Stimulated activated CD4-positive, alpha-beta T cell treated with anti-CD3 and anti-CD28 coated beads, Interleukin-2, amount 100 ng/mL, for 24 hours (primary cell): ENCODE measurements around the gene PTPN14.
A peak's percentile ranks its signal among the peaks of the same experiment; 100 is the strongest.

Experiments
- DNase-seq, 2 donors: peaks; one replicate each; pipeline ENCODE4 v3.0.0-alpha.2; 2020

PTPN14 gene

DNA sequence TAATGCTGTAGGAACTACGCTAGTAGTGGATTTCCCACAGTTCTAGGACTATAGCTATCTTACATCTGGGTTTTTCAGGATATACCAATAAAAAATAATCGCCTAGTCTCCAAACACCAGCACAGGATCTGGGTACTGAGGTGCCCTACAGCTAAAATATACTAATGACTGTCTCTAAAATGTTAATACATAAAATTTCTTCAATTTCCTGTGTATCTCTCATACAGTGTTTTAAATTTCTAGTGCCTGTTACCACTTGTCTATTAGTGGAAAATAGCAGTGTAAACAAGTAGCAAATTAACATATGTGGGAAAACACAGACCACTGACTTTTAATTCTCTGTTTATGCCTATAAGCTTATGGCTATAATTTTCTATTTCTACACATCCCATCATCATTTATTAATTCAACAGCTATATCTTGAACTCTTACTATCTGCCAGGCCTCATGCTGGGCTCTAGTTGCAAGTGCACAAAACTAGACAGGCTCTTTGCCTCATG lies 16.1 kb upstream of the PTPN14 start:
- DNase-seq, result no peak

DNA sequence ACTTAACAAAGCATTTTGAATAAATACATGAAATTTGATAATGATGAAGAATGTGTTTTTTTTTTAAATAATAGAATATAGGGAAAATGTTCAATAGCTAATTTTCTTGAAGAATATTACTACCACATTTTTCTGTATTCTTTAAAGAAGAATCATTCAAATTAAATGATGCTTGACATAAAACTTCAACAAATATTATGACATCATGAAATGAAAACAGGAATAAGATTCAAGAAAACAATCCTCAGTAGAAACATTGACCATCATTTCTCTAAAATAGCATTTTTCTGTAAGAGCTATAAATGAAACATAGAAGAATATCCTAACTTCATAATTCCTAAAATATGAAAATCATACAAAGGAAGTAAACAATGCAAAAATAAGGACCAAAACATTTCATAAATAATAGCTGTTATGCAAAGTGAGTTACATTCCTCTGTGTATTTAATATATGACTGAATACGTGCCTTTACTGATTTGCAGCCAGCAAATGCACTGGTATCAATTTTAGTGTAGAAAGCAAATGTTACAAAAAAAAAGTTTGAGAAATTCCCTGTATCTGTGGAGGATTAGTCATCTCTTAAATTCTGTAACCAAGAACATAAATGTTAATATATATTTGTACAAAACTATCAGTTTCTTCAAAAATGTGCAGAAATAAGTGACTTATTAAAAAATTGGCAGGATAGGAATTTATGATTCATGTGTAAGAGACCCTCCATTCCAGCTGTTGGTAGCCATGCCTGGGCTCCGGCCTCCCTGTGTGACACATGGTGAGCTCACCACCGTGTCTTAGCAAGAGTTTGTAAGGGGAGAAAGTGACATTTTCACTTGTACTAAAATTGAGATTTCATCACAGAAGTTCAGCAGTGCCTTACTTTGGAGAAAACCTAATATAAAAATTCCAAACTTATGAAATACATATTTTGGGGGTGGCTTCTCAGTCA lies 15.0 kb upstream of the PTPN14 start:
- peak in 1 of 2 donors; percentile 22 for DNase-seq

DNA sequence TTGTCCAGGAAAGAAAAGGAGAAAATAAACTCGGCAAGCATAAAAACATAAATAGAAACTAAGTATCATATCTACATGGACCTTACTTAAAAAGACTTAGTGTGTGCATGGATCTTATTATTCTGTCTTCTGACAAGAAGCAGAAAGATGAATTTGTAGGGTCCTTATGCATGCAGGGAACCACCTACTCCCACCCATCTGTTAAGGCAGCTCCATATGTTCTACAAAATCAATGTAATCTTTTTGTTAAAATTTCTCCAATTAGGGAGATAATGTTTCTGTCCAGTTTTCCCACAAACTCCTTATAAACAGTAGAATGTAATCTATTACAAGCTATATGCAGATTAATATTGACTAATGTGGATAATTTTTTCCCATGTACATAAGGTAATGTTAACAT lies 13.9 kb upstream of the PTPN14 start:
- no peak for DNase-seq

DNA sequence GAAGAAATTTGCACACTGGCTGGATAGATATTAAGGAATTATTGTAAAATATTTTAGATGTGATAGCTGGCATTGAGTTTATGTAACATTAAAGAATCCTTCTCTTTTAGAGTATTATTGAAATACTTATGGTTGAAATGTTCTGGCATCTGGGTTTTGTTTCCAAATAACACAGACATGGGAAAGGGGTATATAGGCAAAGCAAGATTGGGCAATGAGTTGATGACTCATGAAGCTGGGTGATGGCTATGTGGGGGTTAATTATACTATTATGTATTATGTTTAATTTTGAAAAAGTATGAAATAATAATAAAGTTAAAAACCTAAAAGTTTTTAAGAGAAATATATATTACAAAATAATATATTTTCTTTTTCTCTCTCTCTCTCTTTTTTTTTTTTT lies 12.5 kb upstream of the PTPN14 start:
- DNase-seq, result no peak

DNA sequence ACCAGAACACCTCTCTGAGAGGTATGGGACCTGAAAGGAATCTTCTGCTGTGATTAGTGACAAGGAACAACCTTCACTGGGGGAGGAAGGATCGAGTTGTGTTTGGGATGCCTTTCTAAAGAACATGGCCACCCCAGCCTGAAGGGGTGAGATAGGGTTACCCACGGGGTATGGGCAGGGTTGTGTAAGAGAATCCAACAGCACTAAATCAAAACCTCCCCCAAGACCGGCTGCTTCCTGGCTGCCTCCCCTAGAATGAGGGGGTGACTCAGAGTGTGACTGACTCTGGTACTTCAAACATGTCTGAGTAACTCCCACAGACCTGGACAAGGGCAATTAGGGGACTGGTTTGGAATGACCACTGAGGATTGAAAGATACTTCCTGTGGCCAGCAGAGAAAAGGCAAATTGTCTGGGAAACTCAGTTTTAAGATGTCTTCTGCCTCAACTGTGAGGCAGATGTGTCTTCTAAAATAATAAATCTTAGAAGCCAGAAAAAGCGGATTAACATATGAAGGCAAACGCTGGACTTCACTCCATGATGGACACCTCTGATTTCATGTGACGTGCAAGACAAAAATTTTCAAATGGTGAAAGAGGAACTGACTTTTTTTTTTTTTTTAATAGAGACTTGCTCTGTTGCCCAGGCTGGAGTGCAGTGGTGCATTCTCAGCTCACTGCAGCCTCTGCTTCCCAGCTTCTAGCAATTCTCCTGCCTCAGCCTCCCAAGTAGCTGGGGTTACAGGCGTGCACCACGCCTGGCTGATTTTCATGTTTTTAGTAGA lies 6.7 kb upstream of the PTPN14 start:
- DNase-seq, result no peak

DNA sequence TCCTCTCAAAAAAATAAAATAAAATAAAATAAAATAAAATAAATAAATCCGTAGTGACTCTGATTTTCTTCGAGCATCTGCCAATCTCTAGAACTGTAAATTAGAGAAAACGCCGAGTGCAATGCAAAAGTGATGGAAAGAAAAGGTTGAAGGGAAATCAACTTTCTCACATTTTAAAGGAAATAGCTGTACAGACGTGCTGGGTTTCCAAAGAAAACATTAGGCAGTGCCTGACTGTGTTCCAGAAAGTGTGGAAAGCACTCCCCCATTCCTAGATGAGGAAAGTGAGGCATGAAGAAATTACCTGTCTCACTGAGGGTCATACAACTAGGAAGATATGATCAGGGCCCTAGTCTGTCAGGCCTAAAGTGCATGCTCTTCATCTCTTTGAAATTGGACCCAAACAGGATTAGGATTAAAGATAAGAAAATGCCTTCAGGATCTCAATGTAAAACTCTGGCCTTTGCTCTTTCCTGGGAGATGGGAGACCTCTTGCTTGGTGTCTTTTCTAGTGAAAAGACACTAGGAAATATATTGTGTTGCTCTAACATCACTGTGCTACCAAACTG lies 1.8 kb upstream of the PTPN14 start:
- DNase-seq, result no peak

DNA sequence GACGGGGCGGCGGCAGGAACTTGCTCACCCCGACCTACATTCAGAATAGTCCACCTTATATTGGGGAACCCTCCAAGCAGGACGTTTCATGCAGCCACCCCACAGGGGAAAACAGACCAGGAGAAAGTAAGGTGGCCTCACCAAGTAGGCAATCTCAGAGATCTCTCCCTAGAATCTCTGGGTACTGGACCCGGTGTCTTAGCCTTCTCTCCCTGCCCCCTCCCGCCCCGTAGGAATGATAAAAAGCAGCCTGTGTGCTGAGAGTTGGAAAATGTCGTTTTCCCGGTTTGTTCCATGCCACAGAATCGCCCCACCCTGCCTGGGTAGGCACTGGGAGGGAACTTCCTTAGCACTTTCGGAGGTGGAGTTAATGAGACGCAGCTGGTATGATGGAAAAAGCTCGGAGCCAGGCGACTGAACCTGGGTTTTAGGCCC lies 789 bp upstream of the PTPN14 start:
- DNase-seq, result no peak

DNA sequence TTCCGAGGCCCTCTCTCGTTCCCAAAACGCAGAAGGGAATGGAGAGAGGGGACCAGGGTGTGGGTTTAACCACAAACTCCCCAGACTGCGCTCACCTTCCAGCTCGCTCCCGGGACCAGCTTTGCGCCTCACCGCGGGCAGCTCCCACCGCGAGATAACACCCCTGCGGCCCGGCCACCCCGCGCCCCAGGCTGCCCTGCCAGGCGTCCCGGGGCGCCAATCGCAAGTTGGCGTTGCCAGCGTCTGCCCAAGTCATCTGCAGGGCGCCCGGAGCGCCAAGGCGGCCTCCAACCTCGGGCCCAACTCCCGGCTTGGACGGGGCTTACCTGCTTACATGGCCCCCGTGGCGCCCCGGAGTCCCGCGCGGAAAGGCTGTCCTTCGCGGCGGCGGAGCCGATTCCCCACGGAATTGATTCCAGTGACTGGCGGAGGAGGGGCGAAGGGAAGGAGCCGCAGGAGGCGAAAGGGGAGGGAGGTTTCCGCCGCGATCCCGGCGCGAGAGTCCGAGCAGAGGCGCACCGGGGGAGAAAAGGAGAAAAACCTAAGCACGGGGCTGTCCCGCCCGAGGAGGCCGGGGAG lies 456 bp downstream of the PTPN14 start:
- peak in 1 of 2 donors; percentile 17 for DNase-seq

DNA sequence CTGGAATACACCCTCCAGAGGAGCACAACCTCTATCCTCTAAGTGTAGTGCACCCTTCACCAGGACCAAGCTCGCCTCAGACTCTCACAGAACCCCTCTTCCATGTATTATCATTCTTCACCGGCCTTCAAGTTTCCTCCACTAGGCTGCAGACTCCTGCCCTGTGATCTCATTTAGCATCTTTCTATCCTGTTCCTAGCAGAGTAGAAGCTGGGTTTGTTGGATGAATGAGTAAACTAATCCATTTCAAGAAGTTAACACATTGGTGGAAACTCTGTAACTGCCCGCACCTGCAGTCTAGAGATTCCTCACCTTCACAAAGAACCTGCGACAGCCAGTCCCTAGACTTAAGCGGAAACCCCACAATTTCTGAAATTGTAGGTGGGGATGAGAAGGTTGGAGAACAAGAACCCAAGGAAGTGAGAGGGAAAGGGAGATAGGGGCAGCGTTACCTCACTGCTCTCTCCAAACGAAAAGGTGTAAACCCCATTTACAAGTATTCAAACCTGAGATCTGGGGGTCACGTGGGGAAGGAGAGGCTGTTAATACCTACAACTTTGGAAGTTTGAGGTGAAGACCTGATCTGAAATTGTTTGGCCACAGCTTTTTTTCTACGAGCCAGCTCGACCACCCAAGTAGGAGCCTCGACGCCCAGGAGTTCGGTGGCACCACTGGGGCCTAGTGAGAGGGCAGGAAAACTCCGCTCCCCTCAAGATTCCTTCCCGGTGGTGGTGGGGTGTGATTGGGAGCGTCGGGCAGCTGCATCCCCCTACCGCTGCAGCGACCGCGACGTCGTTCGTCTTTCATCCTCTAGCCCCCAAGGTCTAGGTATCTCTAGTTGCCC lies 1.2 kb downstream of the PTPN14 start:
- DNase-seq, result no peak

DNA sequence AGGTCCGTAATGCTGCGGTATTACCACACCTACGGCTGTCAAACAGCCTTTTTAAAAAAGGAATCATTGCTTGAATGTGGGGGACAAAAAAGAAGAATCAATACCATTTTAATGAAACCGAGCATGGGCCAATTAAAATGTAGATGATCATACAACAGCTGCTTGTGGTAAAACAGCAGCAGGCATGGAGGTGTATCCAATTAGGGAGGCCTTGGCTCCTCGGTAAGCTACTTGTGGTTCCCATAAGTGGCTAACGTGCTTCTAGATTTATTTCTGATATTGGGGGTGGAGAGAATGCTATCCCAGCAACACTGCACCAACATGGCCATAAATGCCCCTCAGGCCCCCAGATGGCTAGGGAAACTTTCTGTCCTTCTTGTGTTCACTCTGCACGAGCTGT lies 1.8 kb downstream of the PTPN14 start:
- DNase-seq, result no peak

DNA sequence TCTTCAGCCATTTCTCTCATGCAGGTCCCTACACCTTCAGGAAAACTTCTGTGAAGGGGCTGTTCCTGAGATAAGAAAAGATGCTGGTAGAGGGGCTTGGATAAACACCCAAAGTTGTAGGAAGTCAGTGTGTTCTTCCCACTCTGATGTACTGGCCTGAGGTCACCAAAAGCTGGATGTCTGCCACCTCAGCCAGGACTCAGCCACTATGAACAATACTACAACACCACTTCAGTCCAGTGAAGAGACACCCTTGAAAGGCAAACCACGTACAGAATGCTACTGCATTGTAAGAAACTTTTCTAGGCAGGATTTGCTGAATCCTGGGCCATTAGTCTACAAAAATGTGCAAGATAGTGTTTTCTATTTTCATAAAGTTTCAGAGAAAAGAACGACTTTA lies 2.4 kb downstream of the PTPN14 start:
- DNase-seq, result no peak

DNA sequence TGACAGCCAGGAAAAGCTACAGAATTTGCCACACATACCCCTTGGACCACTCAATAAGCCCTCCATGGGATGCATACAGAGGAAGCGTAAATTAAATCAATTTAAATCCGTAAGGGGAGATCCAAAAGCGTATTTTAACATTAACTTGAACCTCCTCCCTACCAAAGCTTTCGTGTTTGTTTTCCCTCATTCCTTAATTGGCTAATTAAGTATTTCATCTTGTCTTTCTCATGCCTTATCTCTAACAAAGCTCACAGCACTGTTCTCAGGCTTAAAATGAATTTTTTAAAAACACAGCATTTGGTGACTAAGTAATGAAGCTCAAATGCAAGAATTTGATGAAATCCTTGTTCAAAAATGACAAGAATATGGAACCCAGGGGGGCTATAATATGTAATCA lies 3.1 kb downstream of the PTPN14 start:
- DNase-seq, result no peak

DNA sequence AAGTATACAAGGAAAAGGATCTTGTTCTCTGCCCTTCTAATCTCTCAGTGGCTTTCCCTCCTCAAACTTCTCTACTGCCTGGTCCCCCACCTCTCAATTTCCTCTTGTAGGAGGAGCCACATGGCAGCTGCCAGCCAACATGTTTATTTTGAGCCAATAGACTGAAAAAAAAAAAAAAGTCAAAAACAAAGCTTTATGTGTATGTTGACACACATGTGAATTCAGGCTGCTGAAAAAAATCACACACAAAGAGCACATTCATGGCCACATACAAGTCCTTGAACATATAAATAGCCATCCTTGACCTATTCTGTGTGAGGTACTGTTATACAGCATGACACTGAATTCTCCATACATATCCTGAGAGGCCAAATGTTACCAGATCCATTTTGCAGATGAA lies 3.7 kb downstream of the PTPN14 start:
- DNase-seq, result no peak

DNA sequence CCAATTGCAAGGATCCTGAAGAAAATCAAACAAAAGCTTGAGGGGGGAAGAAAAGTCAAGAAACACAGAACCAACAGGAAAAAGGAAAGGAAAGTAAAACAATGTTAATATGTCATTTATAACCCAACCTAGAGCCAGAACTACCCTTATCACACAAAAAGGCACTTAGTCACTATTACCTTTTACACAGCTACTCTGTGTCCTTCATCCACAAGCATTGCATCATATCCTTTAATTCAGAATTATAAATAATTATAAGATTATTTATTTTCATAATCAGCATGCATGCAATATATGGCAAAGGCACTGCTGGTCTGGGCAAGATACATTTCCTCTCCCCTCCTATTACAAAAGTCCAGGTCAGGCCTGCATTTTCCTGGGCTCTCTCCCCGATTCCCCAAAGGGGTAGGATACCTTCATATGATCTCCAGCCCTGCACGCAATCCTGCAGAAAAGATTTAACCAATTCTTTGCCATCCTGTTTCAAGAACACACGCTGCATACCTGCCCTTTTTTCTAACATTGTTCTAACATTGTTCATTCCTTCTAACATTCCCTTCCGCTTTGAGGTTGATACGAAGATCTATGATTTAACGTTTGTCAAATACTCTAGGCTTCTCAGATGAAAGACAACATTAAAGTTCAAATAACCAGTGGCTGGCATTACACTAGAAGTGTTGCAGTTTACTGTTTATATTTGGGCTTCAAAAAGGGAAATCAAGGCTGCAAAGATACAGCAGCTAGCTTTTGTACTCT lies 4.3 kb downstream of the PTPN14 start:
- DNase-seq, result no peak

DNA sequence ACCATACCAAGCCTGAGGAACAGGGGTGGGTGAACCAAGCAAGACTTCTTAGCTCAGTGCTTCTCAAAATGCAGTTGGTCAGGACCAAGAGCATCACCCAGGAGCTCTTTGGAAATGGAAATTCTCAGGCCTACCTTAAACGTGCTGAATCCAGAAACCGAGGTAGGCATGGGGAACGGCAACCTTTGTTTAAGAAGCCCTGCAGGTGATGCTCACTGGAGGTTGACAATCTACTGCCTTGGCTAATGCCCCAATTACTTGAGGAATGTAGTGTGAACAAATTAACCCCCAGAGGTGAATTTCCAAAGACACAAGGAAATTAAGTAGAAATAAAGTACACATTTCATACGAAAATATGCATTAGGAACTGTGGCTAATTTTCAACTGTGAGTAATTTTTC lies 5.3 kb downstream of the PTPN14 start:
- no peak for DNase-seq

DNA sequence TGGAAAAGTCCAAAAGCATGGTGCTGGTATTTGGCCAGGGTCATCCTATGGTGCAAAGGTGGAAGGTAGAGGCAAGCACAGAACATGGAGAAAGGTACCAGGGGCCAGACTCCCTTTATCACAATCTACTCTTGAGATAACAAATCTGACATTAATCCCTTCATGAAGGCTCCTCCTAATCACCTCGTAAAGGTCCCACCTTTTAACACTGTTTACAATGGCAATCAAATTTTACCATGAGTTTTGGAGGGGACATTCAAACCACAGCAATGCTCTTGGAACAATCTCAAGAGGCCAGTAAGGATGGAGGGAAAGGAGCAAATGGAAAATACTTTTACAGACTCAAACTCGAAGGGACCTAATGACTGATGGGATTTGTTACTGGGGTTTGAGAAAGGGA lies 6.1 kb downstream of the PTPN14 start:
- DNase-seq, result no peak

DNA sequence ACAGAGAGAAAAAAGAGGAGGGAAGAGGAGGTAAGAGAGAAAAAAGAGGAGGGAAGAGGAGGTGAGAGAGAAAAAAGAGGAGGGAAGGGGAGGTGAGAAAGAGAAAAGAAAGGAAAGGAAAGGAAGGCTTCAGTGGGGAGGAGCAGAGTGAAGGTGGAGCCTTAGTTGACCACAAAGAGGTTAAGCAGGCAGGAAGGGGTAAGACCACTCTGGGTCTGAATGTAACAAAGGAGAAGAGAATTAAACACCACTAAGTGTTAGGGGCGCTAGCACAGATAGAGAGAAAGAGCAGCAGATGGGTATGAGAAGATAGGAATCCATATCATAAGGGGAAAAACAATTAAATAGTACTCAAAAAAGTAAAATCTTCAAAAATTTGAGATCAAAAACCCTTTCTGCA lies 6.6 kb downstream of the PTPN14 start:
- no peak for DNase-seq

DNA sequence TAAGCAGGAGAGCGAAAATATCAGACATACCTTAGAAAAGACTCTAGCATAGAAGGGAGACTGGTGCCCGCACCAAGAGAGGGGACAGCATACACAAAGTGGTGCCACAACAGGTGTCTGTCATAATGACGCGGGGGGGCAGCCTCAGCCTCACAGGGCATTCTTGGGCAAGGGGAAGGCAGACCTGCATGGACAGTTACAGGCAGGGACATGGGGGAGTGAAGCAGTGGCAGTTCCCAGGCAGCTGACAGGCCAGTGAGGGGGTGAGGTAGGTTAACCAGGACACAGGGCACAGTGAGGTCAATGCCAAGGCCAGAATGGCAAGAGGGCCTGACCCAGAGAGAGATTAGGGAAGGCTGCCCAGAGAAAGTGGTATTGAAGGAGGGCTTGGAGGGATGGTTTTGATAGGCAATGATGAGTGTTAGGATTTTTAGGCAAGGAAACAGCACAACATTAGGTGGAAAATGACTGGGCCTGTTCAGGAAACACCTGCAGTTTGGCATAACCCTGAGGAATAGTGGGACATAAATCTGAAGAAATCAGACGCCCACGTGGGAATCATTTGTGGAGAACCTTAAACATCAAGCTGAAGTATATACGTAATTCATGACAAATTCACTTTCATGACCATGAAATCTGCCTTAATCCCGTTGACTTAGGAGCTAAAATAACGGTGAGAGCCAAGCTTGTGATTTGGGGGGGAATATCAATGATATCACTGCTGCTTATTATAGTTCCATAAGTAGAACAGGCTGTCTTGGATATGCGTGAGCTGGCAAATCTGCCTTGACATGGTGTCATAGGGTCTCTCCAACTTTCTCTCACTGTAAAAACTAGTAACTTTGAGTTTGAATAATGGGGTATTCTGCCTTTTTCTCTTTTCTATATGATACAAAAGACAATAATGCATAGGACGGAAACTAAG lies 8.9 kb downstream of the PTPN14 start:
- DNase-seq, result no peak

DNA sequence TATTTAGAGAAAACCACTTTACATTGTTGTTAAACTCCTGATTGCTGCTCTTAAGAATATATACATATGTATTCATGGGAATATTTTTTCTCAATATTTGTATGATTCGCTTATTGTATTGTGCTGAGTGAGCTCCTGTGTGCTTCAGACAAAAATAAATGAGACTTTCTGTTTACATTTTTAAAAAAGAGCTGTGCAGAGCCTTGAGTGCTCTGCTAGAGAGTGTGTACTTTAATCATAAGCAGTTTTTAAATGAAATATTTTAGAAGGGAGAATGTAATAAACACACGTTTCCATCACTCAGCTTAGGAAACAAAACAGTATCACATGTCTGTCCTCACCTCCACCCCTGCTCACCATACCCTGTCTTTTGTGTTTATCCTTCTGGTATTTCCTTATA lies 9.7 kb downstream of the PTPN14 start:
- no peak for DNase-seq

DNA sequence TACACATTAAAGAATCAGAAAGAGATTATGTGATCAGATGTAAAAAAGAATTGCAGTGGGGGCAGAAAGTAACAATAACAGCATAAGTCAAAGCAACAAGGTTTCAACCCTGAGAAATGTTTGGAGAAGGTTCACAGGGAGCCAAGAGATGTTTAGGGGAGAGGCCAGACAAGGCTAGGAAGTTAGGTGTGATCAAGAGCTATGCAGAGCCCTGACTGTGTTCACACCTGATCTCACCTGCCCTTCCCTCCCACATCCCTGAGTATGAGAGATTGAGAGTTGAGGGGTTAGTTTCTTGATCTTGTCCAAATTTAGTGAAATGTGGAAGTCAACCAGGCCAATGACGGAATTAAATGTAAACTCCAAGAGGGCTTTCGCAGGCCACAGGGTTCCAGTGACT lies 10.2 kb downstream of the PTPN14 start:
- no peak for DNase-seq
